ENCODE measurements around the gene SLC22A5. TPM values are rescaled to one million over a fixed set of nuclear protein-coding genes. Genes with fewer than 3 reads are reported as not detected.
A peak's percentile ranks its signal among the peaks of the same experiment; 100 is the strongest.

SLC22A5 gene
- total and polyA plus RNA-seq, 7 donors = 26.6 to 145 (median 60.6) TPM

GRCh38 chr5:132389585-132390286, 20.2 kb downstream of the SLC22A5 start:
- DNase-seq (peak; percentile 68 to 69), ATAC-seq (peak; percentile 39 to 68 (median 56))
- Histone ChIP-seq H3K27me3 (ENCODE audit: insufficient read depth in 3 of 3, low read length in 2 of 3) (no peaks in the 10 kb centered on the region), H3K4me3 (no peak overlapping the region), H3K36me3 (ENCODE audit: insufficient read depth in 1 of 2, low read depth in 1 of 2) (peaks cover 5 to 97% of the 10 kb centered on the region in 2 donors), H3K9me3 (no peaks in the 10 kb centered on the region), H3K27ac (peak overlapping the region; percentile 59), H3K4me1 (peaks cover 39% of the 10 kb centered on the region)
- TF ChIP-seq CTCF (IDR thresholded peaks at IDR 0.05) = no peak
- intact Hi-C loops (cut with DNase I) = loop anchor here (2.0 to 5.0 kb wide), 2 partner anchors 111 to 428 kb away; no protein-coding TSS in a partner anchor
- 95 to 97% (median 96%) methylated on average over 10 of the region's 10 CpGs for WGBS, 3 donors

GRCh38 chr5:132391247-132391646, 21.7 kb downstream of the SLC22A5 start:
- DNase-seq = no peak
- no peaks in the 10 kb centered on the region for H3K27me3 ChIP-seq (ENCODE audit: insufficient read depth in 3 of 3, low read length in 2 of 3)
- WGBS, 3 donors = 75 to 89% (median 80%) methylated on average over 5 of the region's 5 CpGs
- H3K4me3 ChIP-seq = no peak overlapping the region
- peaks cover 8 to 97% of the 10 kb centered on the region in 2 donors for H3K36me3 ChIP-seq (ENCODE audit: insufficient read depth in 1 of 2, low read depth in 1 of 2)
- peaks cover 36% of the 10 kb centered on the region for H3K4me1 ChIP-seq
- no peaks in the 10 kb centered on the region for H3K9me3 ChIP-seq
- H3K27ac ChIP-seq = no peak overlapping the region
- intact Hi-C loops (cut with DNase I) = no loop called here
- TF ChIP-seq CTCF (IDR thresholded peaks at IDR 0.05) = no peak
- no peak for ATAC-seq

- Histone ChIP-seq H3K4me1 (peaks cover 30% of the 10 kb centered on the region), H3K27me3 (ENCODE audit: insufficient read depth in 3 of 3, low read length in 2 of 3) (no peaks in the 10 kb centered on the region), H3K4me3 (no peak overlapping the region), H3K27ac (no peak overlapping the region), H3K36me3 (ENCODE audit: insufficient read depth in 1 of 2, low read depth in 1 of 2) (peaks cover 8 to 97% of the 10 kb centered on the region in 2 donors), H3K9me3 (no peaks in the 10 kb centered on the region)
- TF ChIP-seq CTCF (IDR thresholded peaks at IDR 0.05) = no peak
- ATAC-seq (no peak), DNase-seq (no peak)
- intact Hi-C loops (cut with DNase I) = no loop called here
Measured at GRCh38 chr5:132391870-132392269, 22.4 kb downstream of the SLC22A5 start.

- intact Hi-C loops (cut with DNase I) = no loop called here
- H3K9me3 ChIP-seq = no peaks in the 10 kb centered on the region
- peaks cover 8 to 94% of the 10 kb centered on the region in 2 donors for H3K36me3 ChIP-seq (ENCODE audit: insufficient read depth in 1 of 2, low read depth in 1 of 2)
- WGBS, 3 donors = 83 to 92% (median 90%) methylated on average over 8 of the region's 8 CpGs
- ATAC-seq (no peak), DNase-seq (no peak)
- no peaks in the 10 kb centered on the region for H3K27me3 ChIP-seq (ENCODE audit: insufficient read depth in 3 of 3, low read length in 2 of 3)
- no peak overlapping the region for H3K4me3 ChIP-seq
- H3K27ac ChIP-seq = no peak overlapping the region
- H3K4me1 ChIP-seq = peaks cover 24% of the 10 kb centered on the region
- TF ChIP-seq CTCF (IDR thresholded peaks at IDR 0.05) = no peak
Measured at GRCh38 chr5:132392411-132392810, 22.9 kb downstream of the SLC22A5 start.

All from psoas muscle (tissue), 8 donors.